ENCODE results near the gene TMEM205.

DNA sequence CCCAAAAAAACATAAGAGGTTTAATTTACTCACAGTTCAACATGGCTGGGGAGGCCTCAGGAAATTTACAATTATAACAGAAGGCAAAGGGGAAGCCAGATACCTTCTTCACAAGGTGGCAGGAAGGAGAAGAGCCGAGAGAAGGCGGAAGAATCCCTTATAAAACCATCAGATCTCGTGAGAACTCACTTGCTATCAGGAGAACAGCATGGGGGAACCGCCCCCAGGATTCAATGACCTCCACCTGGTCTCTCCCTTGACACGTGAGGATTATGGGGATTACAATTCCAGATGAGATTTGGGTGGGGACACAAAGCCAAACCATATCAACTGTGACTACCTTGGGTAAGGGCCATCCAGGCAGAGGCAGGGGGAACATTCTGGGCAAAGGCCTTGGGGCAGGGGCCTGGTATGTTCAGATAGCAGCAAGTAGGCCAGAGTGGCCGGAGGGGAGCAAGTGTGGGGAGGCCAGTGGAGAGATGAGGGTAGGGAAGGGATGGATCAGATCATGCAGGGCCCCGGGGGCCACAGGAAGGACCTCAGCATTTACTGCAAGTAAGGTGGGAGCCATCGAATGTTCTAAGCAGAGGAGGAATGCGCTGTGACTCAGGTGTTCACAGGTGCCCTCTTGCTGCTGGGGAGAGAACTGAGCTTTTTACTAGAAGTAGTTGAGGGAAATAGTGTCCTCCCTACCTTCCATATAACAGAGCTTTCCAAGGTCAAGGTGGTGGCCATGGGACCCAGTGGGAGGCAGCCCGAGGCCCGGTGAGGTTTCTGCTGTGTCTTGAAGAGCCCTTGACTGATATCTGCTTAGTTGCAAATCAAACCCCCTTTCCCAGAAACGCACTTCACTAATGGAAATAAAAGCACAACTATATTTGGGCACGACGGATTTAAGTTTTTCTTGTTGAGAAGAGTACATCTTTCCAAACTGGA, 24.6 kb downstream of the TMEM205 start:
- TF ChIP-seq, protein P1, sequence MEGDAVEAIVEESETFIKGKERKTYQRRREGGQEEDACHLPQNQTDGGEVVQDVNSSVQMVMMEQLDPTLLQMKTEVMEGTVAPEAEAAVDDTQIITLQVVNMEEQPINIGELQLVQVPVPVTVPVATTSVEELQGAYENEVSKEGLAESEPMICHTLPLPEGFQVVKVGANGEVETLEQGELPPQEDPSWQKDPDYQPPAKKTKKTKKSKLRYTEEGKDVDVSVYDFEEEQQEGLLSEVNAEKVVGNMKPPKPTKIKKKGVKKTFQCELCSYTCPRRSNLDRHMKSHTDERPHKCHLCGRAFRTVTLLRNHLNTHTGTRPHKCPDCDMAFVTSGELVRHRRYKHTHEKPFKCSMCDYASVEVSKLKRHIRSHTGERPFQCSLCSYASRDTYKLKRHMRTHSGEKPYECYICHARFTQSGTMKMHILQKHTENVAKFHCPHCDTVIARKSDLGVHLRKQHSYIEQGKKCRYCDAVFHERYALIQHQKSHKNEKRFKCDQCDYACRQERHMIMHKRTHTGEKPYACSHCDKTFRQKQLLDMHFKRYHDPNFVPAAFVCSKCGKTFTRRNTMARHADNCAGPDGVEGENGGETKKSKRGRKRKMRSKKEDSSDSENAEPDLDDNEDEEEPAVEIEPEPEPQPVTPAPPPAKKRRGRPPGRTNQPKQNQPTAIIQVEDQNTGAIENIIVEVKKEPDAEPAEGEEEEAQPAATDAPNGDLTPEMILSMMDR (conservative IDR thresholded peaks at IDR 0.05; ENCODE audit: low read depth in 2 of 2) = peak; percentile 41 to 57
- TF ChIP-seq POLR2AphosphoS5 (IDR thresholded peaks at IDR 0.05; ENCODE audit: low read depth) (no peak), EZH2phosphoT487 (IDR thresholded peaks at IDR 0.05; ENCODE audit: unreplicated experiment) (no peak), EZH2 (IDR thresholded peaks at IDR 0.05; ENCODE audit: low read depth, unreplicated experiment) (no peak), REST (IDR thresholded peaks at IDR 0.05; ENCODE audit: unreplicated experiment) (no peak), JUNB (IDR thresholded peaks at IDR 0.05; ENCODE audit: unreplicated experiment) (no peak), CREB1 (CRISPR knock-in tag; IDR thresholded peaks at IDR 0.05; ENCODE audit: low read depth) (no peak), ZNF114 (CRISPR knock-in tag; IDR thresholded peaks at IDR 0.05) (no peak), NANOG (IDR thresholded peaks at IDR 0.05; ENCODE audit: borderline replicate concordance) (no peak), ETS1 (IDR thresholded peaks at IDR 0.05) (no peak), ZNF331 (CRISPR knock-in tag; IDR thresholded peaks at IDR 0.05; ENCODE audit: low read depth) (no peak)

All from GM23338 (cell line).